Measurements from ENCODE around the gene SRM. TPM values are rescaled to one million over a fixed set of nuclear protein-coding genes. Genes with fewer than 3 reads are reported as not detected.
A peak's percentile ranks its signal among the peaks of the same experiment; 100 is the strongest.

SRM gene
- total RNA-seq, 1 donor from 2014 or later = 62.6 TPM

DNA sequence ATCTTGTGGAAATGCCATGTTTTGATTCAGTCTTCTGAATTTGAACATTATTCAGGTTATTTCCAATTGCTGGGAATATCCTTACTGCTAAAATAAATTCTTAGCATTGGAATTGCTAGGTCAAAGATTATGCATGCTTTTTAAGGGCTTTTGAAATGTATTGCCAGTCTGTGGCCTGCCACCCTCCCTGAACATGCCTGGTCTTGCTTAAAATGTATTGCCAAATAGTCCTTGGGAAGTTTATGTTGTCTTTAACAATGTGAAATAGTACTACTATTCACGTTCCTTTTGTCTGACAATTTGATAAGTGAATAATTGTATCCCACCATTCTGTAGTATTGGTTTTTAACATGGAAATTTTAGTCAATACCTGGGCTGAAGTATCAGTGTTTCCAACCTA is 33.8 kb downstream of the SRM start:
- Mint-ChIP-seq H3K27me3 (no peaks in the 10 kb centered on the region), H3K27ac (no peak overlapping the region), H3K9me3 (ENCODE audit: low read depth) (no peaks in the 10 kb centered on the region), H3K36me3 (ENCODE audit: insufficient read depth) (peaks cover 29% of the 10 kb centered on the region), H3K4me3 (ENCODE audit: low read depth) (no peak overlapping the region), H3K4me1 (ENCODE audit: low read depth) (no peaks in the 10 kb centered on the region)
- TF ChIP-seq, protein P1, sequence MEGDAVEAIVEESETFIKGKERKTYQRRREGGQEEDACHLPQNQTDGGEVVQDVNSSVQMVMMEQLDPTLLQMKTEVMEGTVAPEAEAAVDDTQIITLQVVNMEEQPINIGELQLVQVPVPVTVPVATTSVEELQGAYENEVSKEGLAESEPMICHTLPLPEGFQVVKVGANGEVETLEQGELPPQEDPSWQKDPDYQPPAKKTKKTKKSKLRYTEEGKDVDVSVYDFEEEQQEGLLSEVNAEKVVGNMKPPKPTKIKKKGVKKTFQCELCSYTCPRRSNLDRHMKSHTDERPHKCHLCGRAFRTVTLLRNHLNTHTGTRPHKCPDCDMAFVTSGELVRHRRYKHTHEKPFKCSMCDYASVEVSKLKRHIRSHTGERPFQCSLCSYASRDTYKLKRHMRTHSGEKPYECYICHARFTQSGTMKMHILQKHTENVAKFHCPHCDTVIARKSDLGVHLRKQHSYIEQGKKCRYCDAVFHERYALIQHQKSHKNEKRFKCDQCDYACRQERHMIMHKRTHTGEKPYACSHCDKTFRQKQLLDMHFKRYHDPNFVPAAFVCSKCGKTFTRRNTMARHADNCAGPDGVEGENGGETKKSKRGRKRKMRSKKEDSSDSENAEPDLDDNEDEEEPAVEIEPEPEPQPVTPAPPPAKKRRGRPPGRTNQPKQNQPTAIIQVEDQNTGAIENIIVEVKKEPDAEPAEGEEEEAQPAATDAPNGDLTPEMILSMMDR (IDR thresholded peaks at IDR 0.05; ENCODE audit: unreplicated experiment) = no peak
- no peak for DNase-seq (ENCODE audit: low spot score, unreplicated experiment)

DNA sequence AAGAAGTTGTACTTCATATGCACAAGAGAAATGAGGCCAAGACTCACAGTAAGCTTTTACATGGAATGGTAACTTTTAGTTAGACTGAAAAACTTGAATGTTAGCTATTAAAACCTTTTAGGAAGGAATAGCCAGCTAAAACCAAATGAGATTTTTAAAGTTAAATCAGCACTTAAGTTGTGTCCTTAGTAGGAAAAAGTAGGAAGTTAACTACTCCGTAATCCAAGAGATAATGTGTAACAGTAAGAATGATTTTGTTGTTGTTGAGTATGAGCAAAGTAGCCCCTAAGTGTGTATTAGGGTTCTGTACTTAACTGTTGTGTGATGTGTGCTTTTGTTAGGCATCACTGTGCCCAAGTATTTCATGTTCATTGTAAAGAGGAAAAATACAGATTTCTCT is 34.2 kb downstream of the SRM start:
- DNase-seq (ENCODE audit: low spot score, unreplicated experiment) = no peak
- no peaks in the 10 kb centered on the region for H3K27me3 Mint-ChIP-seq
- no peak overlapping the region for H3K4me3 Mint-ChIP-seq (ENCODE audit: low read depth)
- no peak overlapping the region for H3K27ac Mint-ChIP-seq
- TF ChIP-seq, protein P1 (IDR thresholded peaks at IDR 0.05; ENCODE audit: unreplicated experiment) = no peak
- H3K4me1 Mint-ChIP-seq (ENCODE audit: low read depth) = no peaks in the 10 kb centered on the region
- no peaks in the 10 kb centered on the region for H3K9me3 Mint-ChIP-seq (ENCODE audit: low read depth)
- H3K36me3 Mint-ChIP-seq (ENCODE audit: insufficient read depth) = peaks cover 29% of the 10 kb centered on the region

DNA sequence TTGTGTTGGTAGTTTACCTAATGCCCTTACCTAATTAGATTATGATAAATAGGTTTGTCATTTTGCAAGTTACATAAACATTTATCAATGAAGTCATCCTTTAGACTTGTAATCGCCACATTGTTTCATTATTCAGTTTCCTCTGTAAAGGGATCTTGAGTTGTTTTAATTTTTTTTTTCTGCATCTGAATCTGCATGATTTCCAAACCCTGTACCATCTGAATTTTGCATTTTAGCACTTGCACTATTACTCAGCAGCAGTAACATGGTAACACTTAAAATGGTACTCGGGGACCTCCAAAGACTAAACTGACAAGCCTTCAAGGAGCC is 35.0 kb downstream of the SRM start:
- no peak overlapping the region for H3K4me3 Mint-ChIP-seq (ENCODE audit: low read depth)
- no peaks in the 10 kb centered on the region for H3K4me1 Mint-ChIP-seq (ENCODE audit: low read depth)
- H3K27ac Mint-ChIP-seq = peak overlapping the region; percentile 56
- DNase-seq (ENCODE audit: low spot score, unreplicated experiment) = no peak
- H3K36me3 Mint-ChIP-seq (ENCODE audit: insufficient read depth) = peaks cover 29% of the 10 kb centered on the region
- TF ChIP-seq, protein P1 (IDR thresholded peaks at IDR 0.05; ENCODE audit: unreplicated experiment) = no peak
- H3K27me3 Mint-ChIP-seq = no peaks in the 10 kb centered on the region
- no peaks in the 10 kb centered on the region for H3K9me3 Mint-ChIP-seq (ENCODE audit: low read depth)

GRCh38 chr1:11024154-11024873 is 35.5 kb downstream of the SRM start:
- Mint-ChIP-seq H3K36me3 (ENCODE audit: insufficient read depth) (peaks cover 32% of the 10 kb centered on the region), H3K27me3 (no peaks in the 10 kb centered on the region), H3K4me1 (ENCODE audit: low read depth) (no peaks in the 10 kb centered on the region), H3K27ac (no peak overlapping the region), H3K9me3 (ENCODE audit: low read depth) (no peaks in the 10 kb centered on the region), H3K4me3 (ENCODE audit: low read depth) (no peak overlapping the region)
- no peak for DNase-seq (ENCODE audit: low spot score, unreplicated experiment)
- TF ChIP-seq, protein P1 (IDR thresholded peaks at IDR 0.05; ENCODE audit: unreplicated experiment) = no peak

DNA sequence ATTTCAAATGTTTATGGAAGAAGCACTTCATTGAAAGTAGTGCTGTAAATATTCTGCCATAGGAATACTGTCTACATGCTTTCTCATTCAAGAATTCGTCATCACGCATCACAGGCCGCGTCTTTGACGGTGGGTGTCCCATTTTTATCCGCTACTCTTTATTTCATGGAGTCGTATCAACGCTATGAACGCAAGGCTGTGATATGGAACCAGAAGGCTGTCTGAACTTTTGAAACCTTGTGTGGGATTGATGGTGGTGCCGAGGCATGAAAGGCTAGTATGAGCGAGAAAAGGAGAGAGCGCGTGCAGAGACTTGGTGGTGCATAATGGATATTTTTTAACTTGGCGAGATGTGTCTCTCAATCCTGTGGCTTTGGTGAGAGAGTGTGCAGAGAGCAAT is 36.6 kb downstream of the SRM start:
- Mint-ChIP-seq H3K27me3 (no peaks in the 10 kb centered on the region), H3K4me3 (ENCODE audit: low read depth) (no peak overlapping the region), H3K4me1 (ENCODE audit: low read depth) (no peaks in the 10 kb centered on the region), H3K36me3 (ENCODE audit: insufficient read depth) (peaks cover 39% of the 10 kb centered on the region), H3K27ac (no peak overlapping the region), H3K9me3 (ENCODE audit: low read depth) (no peaks in the 10 kb centered on the region)
- TF ChIP-seq, protein P1 (IDR thresholded peaks at IDR 0.05; ENCODE audit: unreplicated experiment) = no peak
- DNase-seq (ENCODE audit: low spot score, unreplicated experiment) = no peak

All from progenitor cell of endocrine pancreas (in vitro differentiated cells).